Measurements from ENCODE around the gene MLST8. TPM values are rescaled to one million over a fixed set of nuclear protein-coding genes. Genes with fewer than 3 reads are reported as not detected.

Gene MLST8
- total RNA-seq, 2 experiments from 2014 or later, result 22.9 to 26.4 TPM

DNA sequence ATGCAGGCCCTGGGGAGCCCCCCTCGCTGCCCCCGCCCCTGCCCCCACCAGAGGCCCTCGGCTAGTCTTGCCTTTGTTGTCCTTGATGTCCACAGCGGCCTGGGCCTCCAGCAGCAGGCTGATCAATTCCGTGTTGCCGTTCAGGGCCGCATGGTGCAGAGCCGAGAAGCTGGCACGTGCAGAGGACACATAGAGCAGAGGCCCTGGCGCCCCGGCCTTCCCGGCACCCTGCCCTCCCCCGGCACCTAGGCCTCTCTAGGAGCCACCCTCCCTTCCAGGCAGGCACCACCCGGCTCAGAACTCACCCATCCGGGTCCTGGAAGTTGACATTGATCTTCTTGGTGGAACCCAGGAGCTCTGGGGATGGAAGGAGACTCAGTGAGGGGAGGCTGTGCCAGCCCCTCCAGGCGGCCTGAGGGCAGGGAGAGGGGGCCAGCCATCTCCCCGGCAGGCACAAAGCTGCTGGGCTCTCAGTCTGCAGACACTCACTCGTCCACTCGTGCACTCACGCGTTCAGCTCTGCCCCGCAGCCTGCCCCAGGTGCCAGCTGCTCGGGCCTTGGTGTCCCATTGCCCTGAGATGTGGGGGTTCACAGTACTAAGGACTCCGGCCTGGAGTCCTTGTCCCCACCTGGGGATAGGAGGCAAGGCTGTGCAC is 15.1 kb upstream of the MLST8 start:
- no peaks in the 10 kb centered on the region for H3K9me3 Mint-ChIP-seq
- no peak overlapping the region for H3K4me3 ChIP-seq (ENCODE audit: low read length)
- no peak for DNase-seq
- H3K27me3 ChIP-seq (ENCODE audit: control insufficient read depth in 1 of 2, insufficient read depth in 2 of 2, low read length in 2 of 2), result peaks cover 5 to 8% of the 10 kb centered on the region in 2 experiments
- H3K4me1 ChIP-seq (ENCODE audit: insufficient read depth, low read length), result peaks cover 7% of the 10 kb centered on the region
- H3K9me3 ChIP-seq (ENCODE audit: control insufficient read depth in 1 of 2, insufficient read depth in 1 of 2, low read length in 2 of 2), result peaks cover 0 to 10% of the 10 kb centered on the region in 2 experiments
- peaks cover 6% of the 10 kb centered on the region for H3K27me3 Mint-ChIP-seq
- no peak for ATAC-seq (ENCODE audit: poor library complexity)
- ChIA-PET CTCF (no interaction called here), POLR2A (no interaction called here)
- H3K4me3 Mint-ChIP-seq, result no peak overlapping the region
- intact Hi-C loops (cut with DNase I, micrococcal nuclease), result loop anchor here in 1 of 2 experiments (10.0 kb wide), 1 partner anchor 145 kb away; no protein-coding TSS in a partner anchor
- H3K36me3 ChIP-seq (ENCODE audit: insufficient read depth, low read length), result no peaks in the 10 kb centered on the region
- no peak overlapping the region for H3K27ac Mint-ChIP-seq
- peaks cover 5% of the 10 kb centered on the region for H3K4me1 Mint-ChIP-seq (ENCODE audit: low read depth)
- H3K27ac ChIP-seq (ENCODE audit: low read depth in 1 of 2, low read length in 2 of 2), result no peak overlapping the region
- H3K36me3 Mint-ChIP-seq (ENCODE audit: low read depth), result no peaks in the 10 kb centered on the region
- TF ChIP-seq, protein P1, sequence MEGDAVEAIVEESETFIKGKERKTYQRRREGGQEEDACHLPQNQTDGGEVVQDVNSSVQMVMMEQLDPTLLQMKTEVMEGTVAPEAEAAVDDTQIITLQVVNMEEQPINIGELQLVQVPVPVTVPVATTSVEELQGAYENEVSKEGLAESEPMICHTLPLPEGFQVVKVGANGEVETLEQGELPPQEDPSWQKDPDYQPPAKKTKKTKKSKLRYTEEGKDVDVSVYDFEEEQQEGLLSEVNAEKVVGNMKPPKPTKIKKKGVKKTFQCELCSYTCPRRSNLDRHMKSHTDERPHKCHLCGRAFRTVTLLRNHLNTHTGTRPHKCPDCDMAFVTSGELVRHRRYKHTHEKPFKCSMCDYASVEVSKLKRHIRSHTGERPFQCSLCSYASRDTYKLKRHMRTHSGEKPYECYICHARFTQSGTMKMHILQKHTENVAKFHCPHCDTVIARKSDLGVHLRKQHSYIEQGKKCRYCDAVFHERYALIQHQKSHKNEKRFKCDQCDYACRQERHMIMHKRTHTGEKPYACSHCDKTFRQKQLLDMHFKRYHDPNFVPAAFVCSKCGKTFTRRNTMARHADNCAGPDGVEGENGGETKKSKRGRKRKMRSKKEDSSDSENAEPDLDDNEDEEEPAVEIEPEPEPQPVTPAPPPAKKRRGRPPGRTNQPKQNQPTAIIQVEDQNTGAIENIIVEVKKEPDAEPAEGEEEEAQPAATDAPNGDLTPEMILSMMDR (IDR thresholded peaks at IDR 0.05), result no peak

DNA sequence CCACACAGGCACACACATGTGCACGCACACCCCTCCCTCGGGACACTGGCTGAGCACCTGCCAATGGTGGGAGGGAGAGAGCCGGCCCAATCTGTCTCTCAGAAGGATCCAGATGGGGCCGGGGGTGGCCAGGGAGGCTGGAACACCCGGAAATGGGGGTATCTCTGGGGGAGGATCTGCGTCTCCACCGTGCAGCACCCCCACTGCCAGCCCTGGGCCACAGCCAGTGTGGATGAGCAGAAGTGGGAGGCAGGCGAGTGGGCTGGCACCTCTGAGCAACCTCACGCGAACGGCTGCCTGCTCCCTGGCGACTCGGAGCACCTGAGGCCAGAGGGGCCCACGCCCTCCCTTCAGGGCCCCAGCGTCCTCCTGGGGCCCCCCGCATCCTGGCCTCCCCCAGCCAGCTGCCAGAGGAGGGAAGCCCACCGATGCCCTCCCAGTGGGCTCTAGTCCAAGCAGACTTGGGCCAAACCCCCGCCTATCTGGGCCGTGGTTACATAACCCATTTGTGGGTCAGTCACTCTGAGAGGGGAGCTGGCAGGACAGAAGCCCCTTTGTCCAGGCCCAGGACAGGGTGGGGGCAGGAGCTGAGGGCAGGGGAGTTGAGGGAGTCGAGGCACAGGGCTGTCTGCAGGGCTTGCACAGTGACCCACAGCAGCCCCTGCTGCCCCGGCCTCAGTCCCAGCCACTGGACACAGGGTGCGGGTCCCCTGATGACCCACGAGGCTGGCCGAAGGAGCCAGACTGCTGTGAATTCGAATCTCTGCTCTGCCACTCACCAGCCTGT is 14.4 kb upstream of the MLST8 start:
- Histone ChIP-seq H3K27ac (ENCODE audit: low read depth in 1 of 2, low read length in 2 of 2) (no peak overlapping the region), H3K4me1 (ENCODE audit: insufficient read depth, low read length) (peaks cover 14% of the 10 kb centered on the region), H3K4me3 (ENCODE audit: low read length) (no peak overlapping the region), H3K36me3 (ENCODE audit: insufficient read depth, low read length) (no peaks in the 10 kb centered on the region), H3K9me3 (ENCODE audit: control insufficient read depth in 1 of 2, insufficient read depth in 1 of 2, low read length in 2 of 2) (peaks cover 0 to 16% of the 10 kb centered on the region in 2 experiments), H3K27me3 (ENCODE audit: control insufficient read depth in 1 of 2, insufficient read depth in 2 of 2, low read length in 2 of 2) (peaks cover 13 to 15% of the 10 kb centered on the region in 2 experiments)
- DNase-seq (no peak), ATAC-seq (ENCODE audit: poor library complexity) (no peak)
- H3K27me3 Mint-ChIP-seq, result peaks cover 7% of the 10 kb centered on the region
- ChIA-PET CTCF (no interaction called here), POLR2A (no interaction called here)
- TF ChIP-seq, protein P1 (IDR thresholded peaks at IDR 0.05), result no peak
- H3K27ac Mint-ChIP-seq, result no peak overlapping the region
- no peak overlapping the region for H3K4me3 Mint-ChIP-seq
- H3K9me3 Mint-ChIP-seq, result no peaks in the 10 kb centered on the region
- peaks cover 6% of the 10 kb centered on the region for H3K4me1 Mint-ChIP-seq (ENCODE audit: low read depth)
- intact Hi-C loops (cut with DNase I, micrococcal nuclease), result loop anchor here in 1 of 2 experiments (10.0 kb wide), 1 partner anchor 144 kb away; no protein-coding TSS in a partner anchor
- H3K36me3 Mint-ChIP-seq (ENCODE audit: low read depth), result no peaks in the 10 kb centered on the region

DNA sequence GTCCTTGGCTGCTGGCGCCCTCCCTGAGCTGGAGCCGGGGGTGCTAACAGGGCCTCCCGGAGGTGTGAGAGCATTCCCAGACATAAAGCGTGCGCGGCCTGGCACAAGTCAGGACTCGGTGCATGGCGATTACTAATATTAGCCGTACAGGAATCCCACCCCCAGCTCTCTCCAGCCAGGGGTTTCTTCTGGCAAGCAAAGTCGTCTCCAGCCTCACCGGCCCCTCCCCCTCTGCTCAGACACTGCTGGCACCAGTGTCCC is 13.9 kb upstream of the MLST8 start:
- no peak for ATAC-seq (ENCODE audit: poor library complexity)
- Mint-ChIP-seq H3K9me3 (no peaks in the 10 kb centered on the region), H3K4me3 (no peak overlapping the region), H3K27ac (no peak overlapping the region), H3K4me1 (ENCODE audit: low read depth) (peaks cover 6% of the 10 kb centered on the region), H3K27me3 (peaks cover 7% of the 10 kb centered on the region), H3K36me3 (ENCODE audit: low read depth) (no peaks in the 10 kb centered on the region)
- Histone ChIP-seq H3K9me3 (ENCODE audit: control insufficient read depth in 1 of 2, insufficient read depth in 1 of 2, low read length in 2 of 2) (peaks cover 0 to 16% of the 10 kb centered on the region in 2 experiments), H3K27ac (ENCODE audit: low read depth in 1 of 2, low read length in 2 of 2) (no peak overlapping the region), H3K36me3 (ENCODE audit: insufficient read depth, low read length) (no peaks in the 10 kb centered on the region), H3K27me3 (ENCODE audit: control insufficient read depth in 1 of 2, insufficient read depth in 2 of 2, low read length in 2 of 2) (peaks cover 13 to 16% of the 10 kb centered on the region in 2 experiments), H3K4me1 (ENCODE audit: insufficient read depth, low read length) (peaks cover 15% of the 10 kb centered on the region), H3K4me3 (ENCODE audit: low read length) (no peak overlapping the region)
- ChIA-PET CTCF (no interaction called here), POLR2A (no interaction called here)
- TF ChIP-seq, protein P1 (IDR thresholded peaks at IDR 0.05), result no peak
- no peak for DNase-seq
- intact Hi-C loops (cut with DNase I, micrococcal nuclease), result loop anchor here in 1 of 2 experiments (10.0 kb wide), 1 partner anchor 143 kb away; no protein-coding TSS in a partner anchor
